Renal pelvis (tissue), 4 donors: ENCODE data around the gene CLCA2. TPM values are rescaled to one million over a fixed set of nuclear protein-coding genes. Genes with fewer than 3 reads are reported as not detected.
"Not testable (repeated sequence)": the region's sequence is repeated elsewhere in the genome, so short reads cannot be mapped to it uniquely, and the experiment has no call there.

Experiments
- DNase-seq: peaks from one replicate; pipeline ENCODE4 v3.0.0-alpha.2; 2013
- polyA plus RNA-seq, 3 donors: library from polyadenylated mRNA; unstranded; fragments of 120-200 nt; gene quantifications; one replicate each; pipeline ENCODE4 v1.2.1, GENCODE V29; 2013; ENCODE audit not compliant: insufficient read length in 3 of 3

The CLCA2 gene
- polyA plus RNA-seq, 3 donors = 0.04 TPM; not detected in 2

GRCh38 chr1:86477256-86477655, 53.3 kb downstream of the CLCA2 start:
- DNase-seq = no peak

- DNase-seq = no peak
These were observed 53.7 kb downstream of the CLCA2 start for GRCh38 chr1:86477682-86478081.

GRCh38 chr1:86478416-86479156, 54.6 kb downstream of the CLCA2 start:
- no peak for DNase-seq

GRCh38 chr1:86481966-86482365, 58.0 kb downstream of the CLCA2 start:
- no peak for DNase-seq

GRCh38 chr1:86487131-86487810, 63.3 kb downstream of the CLCA2 start:
- no peak for DNase-seq

GRCh38 chr1:86487811-86488141, 63.8 kb downstream of the CLCA2 start:
- DNase-seq = no peak

GRCh38 chr1:86489242-86489878, 65.4 kb downstream of the CLCA2 start:
- no peak for DNase-seq

GRCh38 chr1:86491171-86491950, 67.4 kb downstream of the CLCA2 start:
- no peak for DNase-seq

GRCh38 chr1:86498281-86498680, 74.3 kb downstream of the CLCA2 start:
- DNase-seq = no peak

GRCh38 chr1:86499987-86500593, 76.1 kb downstream of the CLCA2 start:
- DNase-seq = no peak

GRCh38 chr1:86500714-86501113, 76.7 kb downstream of the CLCA2 start:
- no peak for DNase-seq

- DNase-seq = not testable (repeated sequence)
These were observed 78.2 kb downstream of the CLCA2 start for GRCh38 chr1:86502125-86502646.

GRCh38 chr1:86502721-86503405, 78.9 kb downstream of the CLCA2 start:
- no peak for DNase-seq

- DNase-seq = peak; percentile 20
These were observed 79.6 kb downstream of the CLCA2 start for GRCh38 chr1:86503406-86504136.

- no peak for DNase-seq
These were observed 80.1 kb downstream of the CLCA2 start for GRCh38 chr1:86504137-86504479.

GRCh38 chr1:86504895-86505563, 81.1 kb downstream of the CLCA2 start:
- no peak for DNase-seq

GRCh38 chr1:86505564-86505902, 81.6 kb downstream of the CLCA2 start:
- DNase-seq = no peak
